RKO (cell line): ENCODE data around the gene R3HDM2.

ENCODE experiments used
- DNase-seq: peaks from one replicate; pipeline ENCODE4 v3.0.0-alpha.2; 2016; ENCODE audit warnings: low spot score

Gene R3HDM2

DNA sequence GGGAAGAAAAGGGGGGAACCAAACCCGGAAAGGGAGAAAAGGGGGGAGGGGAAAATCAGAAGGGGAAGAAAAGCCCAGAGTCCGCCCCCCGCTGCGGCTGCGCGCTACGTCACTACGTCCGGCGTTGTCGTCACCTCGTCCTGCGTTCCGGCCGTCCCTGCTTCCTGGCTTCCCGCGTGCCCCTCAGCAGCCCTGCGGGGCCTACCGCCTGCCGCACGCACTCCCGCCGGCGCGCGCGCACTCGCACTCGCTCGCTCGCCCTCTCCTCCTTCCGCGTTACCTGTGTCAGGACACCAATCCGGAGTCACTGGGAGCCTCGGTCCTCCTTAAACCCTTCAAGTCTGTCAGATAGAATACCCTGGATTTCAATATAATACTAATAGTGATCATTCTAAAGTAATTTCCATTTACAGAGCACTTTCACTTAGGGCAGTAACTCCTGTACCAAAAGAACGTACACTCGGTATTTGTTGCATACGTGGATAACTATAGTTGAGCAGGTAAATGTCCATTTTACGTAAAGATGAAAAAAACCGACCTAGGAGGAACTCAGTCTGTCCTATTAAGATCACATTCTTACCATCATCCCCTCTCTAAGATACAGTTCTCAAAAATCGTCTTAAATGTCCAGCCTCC, at the start of gene R3HDM2:
Gene R3HDM2 (minus strand): TSS at position 113 of the 636 bp plus-strand sequence. CDS start 120,615 bp downstream, outside the sequence.
- peak; percentile 97 for DNase-seq

DNA sequence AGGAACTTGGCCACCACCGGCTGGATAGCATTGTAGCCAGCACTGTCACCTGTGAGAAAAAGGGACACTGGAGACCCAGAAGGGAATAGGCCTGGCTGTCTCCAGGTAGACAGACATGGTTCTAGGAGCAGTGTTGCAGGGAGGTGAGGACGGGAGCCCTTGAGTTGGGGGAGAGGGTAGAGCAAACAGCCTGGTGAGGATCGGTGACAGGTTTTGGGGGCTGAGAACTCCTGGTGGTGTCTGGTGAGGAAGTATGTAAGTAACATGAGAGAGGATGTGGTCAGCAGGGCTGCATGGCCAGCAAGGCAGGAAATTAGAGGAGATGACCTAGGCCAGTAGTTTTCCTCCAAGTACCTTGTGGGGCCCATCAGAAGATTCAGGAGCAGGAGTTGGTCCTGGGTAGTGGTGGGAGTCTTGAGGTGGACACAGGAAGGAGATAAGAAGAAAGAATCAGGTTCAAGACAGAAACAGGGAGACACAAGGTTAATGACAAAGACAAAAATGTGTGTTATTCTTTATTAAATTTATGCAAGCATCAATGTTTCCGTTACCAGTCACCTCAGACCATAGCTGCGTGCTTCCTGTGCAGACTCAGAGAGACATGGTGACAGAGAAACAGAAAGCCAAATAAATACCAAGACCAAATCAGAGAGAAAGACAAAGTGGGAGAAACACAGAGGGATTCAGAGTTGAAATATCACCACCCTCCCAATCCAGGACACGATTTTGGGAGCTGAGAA, 48.7 kb upstream of the R3HDM2 start, which contains the start of gene ARHGAP9:
Gene ARHGAP9 (minus strand): TSS at position 491 of the 740 bp plus-strand sequence. CDS start 460 bp downstream, at position 31.
- no peak for DNase-seq

DNA sequence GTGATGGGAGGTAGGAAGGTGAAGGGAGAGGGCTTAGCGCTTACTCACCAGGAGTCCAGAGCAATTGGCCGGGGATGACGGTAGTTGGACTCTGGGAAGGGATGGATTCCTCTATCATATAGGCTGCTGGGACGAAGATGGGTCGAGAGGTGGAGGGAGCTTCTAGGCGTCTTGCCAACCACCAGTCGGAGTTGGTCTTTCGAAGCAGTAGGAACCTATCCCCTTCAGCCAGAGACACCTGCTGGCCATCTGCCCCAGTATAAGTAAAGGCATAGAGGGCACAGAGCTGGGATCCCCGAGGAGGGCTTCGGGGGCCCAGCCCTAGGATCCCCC, 48.2 kb upstream of the R3HDM2 start:
- DNase-seq, result no peak

DNA sequence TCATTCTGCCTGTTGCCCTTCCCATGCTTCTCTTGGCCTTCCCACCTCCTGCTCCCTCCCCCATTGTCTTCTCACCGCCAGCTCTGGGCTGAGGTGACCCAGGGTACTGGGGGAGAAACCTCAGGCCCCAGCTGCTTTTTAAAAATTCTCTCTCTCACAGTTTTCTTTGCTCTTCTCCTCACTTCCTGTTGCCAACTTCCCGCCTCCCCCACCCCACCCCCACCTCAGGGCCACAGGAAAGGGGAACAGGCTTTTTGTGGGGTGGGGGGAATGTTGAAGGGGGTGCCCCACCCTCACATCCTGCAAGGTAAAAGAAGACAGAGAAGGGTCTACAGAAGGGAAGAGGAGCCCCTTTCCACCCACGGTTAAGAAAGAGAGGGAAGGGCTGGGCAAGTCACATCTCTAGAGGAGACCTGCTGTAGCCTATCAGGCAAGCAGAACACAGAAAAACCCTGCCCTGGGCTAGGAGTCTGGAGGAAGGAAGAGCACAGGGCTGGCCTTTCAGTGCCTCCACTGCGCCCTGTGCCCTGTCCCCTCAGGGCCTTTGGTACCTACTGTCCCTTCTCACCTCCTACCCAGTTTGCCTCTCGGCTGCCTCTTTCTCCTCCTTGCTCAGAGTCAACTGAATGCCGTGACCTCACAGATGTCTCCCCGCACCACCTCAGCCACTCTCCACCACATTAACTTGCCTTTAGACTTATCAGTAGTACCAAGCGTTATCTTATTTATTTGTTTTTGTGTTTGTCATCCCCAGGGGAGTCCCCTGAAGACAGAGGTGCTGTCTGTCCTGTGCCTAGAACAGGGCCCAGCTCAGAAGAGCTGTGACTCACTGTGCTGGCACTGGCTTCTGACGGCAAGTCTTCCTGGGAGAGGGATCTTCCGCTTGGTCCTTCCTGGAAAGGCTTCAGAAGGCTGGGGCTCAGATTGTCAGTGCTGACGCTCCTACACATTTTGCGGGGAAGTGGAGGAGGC, 47.2 kb upstream of the R3HDM2 start:
- DNase-seq, result no peak

DNA sequence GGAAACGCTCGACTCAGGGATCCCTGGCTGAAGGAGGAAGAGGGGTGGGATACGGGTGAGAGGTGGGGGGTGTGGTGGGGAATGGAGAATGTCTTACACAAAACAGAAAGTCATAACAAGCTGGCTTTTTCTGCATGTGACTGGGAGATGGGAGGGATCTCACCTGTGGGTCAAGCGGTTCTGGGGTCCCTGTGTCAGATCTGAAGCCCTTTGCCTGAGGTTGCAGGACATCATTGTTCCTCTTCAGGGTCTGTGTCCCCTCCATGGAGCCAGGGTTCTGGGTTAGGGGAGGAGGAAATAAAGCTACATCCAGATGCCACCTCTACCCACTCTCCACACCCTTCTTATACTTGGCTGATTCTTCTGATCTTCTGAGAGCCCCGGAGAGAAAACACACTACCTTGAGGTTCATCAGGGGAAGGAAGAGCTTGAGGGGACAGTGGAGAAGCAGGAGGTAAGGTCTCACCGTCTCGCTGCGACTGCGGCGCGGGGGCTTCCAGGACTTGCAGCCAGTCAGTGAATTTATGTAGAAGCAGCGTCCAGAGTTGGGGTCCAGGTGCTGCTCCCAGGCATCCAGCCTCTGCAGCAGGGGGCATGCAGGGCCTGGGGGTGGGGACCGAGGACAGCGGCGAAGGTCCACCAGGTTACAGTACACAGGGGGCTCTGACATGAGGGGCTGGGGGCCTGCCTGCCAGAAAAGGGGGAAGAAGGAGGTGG, 46.3 kb upstream of the R3HDM2 start:
- no peak for DNase-seq

DNA sequence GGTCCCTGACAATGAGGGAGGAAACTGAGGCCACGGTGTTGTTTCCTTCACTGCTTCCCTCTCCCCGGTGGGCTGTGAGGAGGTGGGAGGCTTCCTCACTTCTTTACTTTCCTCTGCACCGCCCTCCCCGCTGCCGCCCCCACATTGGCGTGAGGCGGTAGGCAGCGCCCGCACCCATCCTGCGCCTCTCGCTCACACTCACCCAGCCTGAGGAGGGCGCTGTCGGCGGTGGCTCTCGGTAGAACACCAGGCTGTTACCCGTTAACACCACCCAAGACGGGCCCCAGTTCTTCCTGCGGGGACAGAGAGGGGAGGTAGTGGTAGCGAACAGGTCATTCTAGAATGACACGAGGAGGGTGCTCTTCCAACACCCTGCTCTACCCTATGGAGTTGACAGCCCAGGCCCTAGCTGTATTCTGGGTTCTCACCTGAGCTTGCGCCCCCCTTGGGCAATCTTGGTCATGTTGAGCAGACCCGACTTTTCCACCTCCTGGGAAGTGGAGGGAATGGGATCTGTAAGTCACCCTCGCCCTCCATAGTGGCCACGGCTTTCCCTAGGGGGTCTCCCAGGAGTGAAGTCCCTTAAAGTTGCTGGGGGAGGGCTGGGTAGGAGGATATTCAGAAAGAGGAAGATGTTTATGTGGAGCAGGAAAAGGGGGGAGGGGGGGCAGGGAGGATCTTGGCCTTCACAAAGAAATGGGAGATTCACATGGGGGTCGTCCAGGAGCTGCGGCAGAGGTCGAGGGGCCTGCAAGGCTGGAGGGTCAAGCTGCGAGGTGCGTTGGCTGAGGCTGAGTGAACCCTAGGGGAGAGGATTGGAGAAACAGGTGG, 45.5 kb upstream of the R3HDM2 start:
- DNase-seq, result no peak

DNA sequence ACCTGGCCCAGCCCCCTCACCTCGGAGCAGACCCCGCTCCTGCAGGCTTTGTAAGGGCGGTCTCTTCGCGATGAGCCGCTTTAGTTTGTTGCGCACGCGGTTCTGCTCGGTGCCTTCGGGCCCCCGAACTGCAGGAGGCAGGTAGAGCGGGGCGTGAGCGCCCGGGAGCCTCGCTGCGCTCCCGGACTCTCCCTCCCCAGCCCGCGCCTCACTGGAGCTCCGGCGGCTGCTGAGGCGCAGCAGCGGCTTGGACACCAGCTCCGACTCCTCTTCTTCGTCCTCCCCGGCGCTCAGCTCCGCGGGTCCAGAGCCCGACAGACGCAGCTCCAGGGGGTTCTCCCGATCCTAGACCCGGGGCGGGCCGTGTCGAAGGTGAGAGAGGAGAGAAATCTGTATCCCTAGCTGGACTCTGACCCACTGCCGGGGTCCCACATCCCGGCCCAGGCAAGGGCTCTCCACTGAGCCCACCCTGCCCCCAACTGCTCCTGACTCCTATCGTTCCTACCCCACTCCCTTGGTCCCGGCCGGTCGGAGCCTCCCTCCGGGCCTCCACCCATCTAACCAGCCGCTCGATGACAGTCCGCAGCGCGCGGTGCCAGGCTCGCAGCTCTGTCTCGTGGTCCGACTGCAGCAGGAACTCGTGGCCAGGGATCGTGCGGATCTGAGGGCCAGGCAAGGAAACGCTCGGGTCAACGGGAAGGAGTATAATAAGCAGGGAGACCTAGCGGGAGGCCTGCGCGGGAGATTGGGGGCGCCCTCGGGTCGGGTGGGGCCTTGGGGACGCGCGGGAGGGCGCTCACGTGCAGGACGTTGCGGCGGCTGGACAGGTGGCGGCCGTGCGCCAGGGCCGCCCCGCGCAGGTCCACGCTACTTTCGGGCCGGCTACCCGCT, 44.7 kb upstream of the R3HDM2 start:
- DNase-seq, result no peak

DNA sequence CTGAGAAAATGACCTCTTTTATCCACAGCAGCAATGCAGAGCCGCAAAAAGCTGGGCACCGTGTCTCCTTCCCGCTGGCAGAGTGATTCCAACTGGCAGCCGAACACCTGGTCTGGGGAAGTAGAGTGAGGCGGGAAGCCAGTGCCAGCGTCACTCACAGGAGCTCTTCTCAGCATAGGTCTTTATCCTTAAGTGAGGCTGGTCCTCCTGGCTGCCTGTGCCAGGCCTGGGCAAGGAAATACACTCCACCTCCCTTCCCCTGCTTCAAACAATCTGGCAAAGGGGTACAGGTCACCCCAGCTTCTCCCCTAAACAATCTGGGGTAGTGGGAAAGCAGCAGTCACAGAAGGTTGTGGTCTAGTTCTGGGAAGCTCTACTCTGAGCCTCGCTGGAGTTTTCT, 44.0 kb upstream of the R3HDM2 start:
- no peak for DNase-seq

DNA sequence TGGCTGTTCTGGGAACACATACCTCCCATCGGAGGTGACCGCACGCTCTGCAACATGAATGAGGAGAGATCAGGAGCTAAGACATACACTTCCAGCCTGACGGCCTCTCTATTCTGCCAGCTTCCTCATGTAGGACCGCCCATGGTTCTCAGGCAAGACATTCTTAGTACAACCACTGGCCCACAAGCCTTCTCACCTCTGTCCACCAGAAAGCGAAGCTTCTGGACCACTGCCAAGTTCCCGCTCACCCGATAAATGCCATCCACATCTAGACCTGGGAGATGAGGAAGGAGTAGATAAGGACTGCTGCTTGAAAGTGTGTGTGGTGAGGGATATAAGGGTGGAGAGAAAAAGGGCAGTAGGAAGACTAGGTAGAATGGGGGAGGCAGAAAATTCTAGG, 43.6 kb upstream of the R3HDM2 start:
- no peak for DNase-seq

DNA sequence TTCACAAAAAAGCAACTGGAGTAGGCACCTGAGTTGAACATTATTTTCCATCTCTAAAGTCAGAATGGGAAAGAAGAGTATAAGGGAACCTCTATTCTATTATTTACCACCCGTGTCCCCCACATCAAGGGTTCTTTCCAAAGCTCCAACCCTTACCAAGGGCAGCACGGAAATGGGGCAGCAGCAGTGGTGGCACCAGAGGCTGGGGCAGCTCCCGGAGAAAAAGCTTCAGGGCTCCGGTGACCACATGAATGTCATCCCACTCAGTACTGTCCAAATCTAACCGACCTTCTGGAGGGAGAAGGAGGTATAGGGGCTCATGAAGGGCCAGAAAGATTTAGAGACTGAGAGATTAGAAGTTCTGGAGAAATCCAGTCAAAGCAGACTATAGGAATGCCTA, 43.0 kb upstream of the R3HDM2 start:
- no peak for DNase-seq

DNA sequence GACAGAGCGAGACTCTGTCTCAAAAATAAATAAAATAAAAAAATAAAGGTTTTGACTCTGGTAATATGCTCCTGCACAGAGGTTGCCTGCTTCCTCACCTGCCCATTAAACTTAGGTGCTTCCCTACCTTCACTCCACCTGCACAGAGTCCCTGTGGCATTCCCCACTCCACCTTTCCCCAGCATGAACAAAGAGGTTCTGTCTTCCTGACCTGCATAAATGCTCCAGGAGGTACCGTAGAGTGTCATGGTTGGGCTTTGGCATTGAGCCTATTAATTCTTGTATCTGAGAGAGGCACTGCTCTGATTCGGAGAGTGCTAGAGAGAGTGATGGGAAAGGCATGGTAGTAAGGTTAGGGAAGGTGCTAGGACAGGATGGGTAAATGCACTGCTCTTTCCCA, 42.5 kb upstream of the R3HDM2 start:
- DNase-seq, result no peak

DNA sequence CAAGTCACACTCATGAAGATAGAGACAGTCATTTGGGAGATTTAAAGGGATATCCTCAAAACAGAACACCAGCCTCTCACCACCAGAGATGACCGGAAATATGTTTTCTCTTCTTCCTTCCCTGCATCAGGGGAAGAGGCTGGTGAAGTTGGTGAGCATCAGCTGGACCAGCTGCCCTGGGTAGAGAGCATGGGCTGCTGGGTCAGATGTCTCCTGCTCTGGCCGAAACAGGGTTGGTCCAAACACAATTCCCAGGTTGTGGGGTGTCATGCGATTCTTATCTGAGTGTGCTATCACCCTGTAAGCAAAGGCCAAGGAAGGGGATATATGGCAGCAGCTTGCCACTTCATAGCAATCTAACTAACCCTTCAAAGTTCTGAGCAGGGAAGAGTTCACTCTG, 41.5 kb upstream of the R3HDM2 start:
- no peak for DNase-seq

DNA sequence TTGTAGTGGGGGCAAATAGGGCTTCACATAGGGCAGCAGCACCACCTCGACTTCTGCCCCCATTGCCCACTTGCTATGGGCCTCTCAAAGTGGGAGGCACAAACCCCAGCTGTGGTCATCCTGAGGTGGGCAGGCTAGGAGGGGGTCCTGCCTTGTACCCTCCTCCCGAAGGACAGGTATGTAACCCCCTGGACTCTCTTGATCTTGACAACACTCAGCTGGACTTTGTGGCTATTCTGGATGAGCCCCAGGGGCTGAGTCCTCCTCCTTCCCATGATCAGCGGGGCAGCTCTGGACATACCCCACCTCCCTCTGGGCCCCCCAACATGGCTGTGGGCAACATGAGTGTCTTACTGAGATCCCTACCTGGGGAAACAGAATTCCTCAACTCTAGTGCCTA, 40.8 kb upstream of the R3HDM2 start:
- no peak for DNase-seq

DNA sequence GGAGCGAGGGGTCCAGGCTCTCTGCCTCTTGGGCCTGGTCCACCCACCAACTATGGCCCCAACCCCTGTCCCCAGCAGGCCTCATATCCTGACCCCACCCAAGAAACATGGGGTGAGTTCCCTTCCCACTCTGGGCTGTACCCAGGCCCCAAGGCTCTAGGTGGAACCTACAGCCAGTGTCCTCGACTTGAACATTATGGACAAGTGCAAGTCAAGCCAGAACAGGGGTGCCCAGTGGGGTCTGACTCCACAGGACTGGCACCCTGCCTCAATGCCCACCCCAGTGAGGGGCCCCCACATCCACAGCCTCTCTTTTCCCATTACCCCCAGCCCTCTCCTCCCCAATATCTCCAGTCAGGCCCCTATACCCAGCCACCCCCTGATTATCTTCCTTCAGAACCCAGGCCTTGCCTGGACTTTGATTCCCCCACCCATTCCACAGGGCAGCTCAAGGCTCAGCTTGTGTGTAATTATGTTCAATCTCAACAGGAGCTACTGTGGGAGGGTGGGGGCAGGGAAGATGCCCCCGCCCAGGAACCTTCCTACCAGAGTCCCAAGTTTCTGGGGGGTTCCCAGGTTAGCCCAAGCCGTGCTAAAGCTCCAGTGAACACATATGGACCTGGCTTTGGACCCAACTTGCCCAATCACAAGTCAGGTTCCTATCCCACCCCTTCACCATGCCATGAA, 40.3 kb upstream of the R3HDM2 start:
- DNase-seq, result no peak

DNA sequence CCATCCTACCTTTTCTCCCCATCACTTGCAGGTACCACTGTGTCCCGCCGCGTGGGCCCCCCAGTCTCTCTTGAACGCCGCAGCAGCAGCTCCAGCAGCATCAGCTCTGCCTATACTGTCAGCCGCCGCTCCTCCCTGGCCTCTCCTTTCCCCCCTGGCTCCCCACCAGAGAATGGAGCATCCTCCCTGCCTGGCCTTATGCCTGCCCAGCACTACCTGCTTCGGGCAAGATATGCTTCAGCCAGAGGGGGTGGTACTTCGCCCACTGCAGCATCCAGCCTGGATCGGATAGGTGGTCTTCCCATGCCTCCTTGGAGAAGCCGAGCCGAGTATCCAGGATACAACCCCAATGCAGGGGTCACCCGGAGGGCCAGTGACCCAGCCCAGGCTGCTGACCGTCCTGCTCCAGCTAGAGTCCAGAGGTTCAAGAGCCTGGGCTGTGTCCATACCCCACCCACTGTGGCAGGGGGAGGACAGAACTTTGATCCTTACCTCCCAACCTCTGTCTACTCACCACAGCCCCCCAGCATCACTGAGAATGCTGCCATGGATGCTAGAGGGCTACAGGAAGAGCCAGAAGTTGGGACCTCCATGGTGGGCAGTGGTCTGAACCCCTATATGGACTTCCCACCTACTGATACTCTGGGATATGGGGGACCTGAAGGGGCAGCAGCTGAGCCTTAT, 39.6 kb upstream of the R3HDM2 start:
- DNase-seq, result no peak

DNA sequence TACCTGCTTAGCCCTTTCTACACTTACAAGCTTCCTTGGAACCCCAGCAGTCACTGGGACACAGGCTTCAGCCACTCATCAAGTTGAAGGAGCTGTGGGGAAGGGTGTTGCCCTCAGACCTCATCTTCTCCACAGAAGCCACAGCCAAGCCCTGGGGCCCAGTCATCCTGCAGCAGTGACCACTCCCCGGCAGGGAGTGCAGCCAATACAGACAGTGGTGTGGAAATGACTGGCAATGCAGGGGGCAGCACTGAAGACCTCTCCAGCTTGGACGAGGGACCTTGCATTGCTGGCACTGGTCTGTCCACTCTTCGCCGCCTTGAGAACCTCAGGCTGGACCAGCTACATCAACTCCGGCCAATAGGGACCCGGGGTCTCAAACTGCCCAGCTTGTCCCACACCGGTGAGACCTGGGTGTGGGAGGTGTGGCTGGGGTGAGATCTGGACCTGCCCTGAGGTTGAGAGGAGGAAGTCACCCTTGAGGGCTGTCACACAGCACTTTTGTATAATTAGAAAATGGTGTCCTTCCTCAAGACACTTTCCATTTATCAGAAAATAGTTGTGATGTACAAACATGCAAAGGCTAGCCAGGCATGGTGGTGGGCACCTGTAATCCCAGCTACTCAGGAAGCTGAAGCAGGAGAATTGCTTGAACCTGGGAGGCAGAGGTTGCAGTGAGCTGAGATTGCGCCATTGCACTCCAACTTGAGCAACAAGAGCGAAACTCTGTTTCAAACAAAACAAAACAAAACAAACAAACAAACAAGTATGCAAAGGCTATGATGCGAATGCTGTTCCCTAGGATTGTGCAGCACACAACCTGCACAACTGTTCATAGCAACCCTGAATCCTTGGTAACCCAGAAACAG, 38.7 kb upstream of the R3HDM2 start:
- no peak for DNase-seq

DNA sequence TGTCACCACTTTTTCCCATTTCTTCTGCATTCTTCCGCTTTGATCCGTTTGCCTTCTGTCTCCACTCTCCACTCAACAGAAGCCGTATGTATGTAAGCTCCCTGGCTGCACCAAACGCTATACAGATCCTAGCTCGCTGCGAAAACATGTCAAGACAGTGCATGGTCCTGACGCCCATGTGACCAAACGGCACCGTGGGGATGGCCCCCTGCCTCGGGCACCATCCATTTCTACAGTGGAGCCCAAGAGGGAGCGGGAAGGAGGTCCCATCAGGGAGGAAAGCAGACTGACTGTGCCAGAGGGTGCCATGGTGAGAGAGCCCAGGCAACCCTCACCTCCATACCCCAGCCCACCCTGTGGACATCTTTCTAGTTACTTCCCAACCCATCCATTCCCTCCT, 37.1 kb upstream of the R3HDM2 start:
- no peak for DNase-seq
